ENCODE results near the gene BCS1L. TPM values are rescaled to one million over a fixed set of nuclear protein-coding genes. Genes with fewer than 3 reads are reported as not detected.

BCS1L gene
- total and polyA plus RNA-seq, 8 donors, result 2.3 to 77.3 (median 19.5) TPM

GRCh38 chr2:218631837-218632236, 27.6 kb upstream of the BCS1L start:
- H3K9me3 ChIP-seq, result no peaks in the 10 kb centered on the region
- H3K4me3 ChIP-seq, result no peak overlapping the region
- peaks cover 33 to 67% (median 43%) of the 10 kb centered on the region in 4 donors for H3K36me3 ChIP-seq
- TF ChIP-seq CTCF (IDR thresholded peaks at IDR 0.05) (no peak), POLR2AphosphoS5 (IDR thresholded peaks at IDR 0.05) (no peak), EP300 (IDR thresholded peaks at IDR 0.05) (no peak), POLR2A (IDR thresholded peaks at IDR 0.05) (no peak)
- H3K27me3 ChIP-seq, result no peaks in the 10 kb centered on the region
- intact Hi-C loops (cut with DNase I; ENCODE audit: low total_unique reads), result no loop called here
- no peaks in the 10 kb centered on the region for H3K4me1 ChIP-seq
- 27 to 48% (median 41%) methylated on average over 4 of the region's 4 CpGs for WGBS, 5 donors
- DNase-seq, result no peak
- H3K27ac ChIP-seq, result no peak overlapping the region

GRCh38 chr2:218635719-218636118, 23.8 kb upstream of the BCS1L start:
- no peak for DNase-seq
- no peaks in the 10 kb centered on the region for H3K4me1 ChIP-seq
- WGBS, 5 donors, result 88 to 96% (median 93%) methylated on average over 5 of the region's 5 CpGs
- no peak overlapping the region for H3K27ac ChIP-seq
- H3K27me3 ChIP-seq, result no peaks in the 10 kb centered on the region
- intact Hi-C loops (cut with DNase I; ENCODE audit: low total_unique reads), result no loop called here
- H3K4me3 ChIP-seq, result no peak overlapping the region
- no peak for TF ChIP-seq EP300 (IDR thresholded peaks at IDR 0.05)
- no peak for TF ChIP-seq POLR2A (IDR thresholded peaks at IDR 0.05)
- TF ChIP-seq POLR2AphosphoS5 (IDR thresholded peaks at IDR 0.05), result no peak
- TF ChIP-seq CTCF (IDR thresholded peaks at IDR 0.05), result no peak
- H3K36me3 ChIP-seq, result peaks cover 66 to 93% (median 82%) of the 10 kb centered on the region in 4 donors
- H3K9me3 ChIP-seq, result no peaks in the 10 kb centered on the region

- intact Hi-C loops (cut with DNase I; ENCODE audit: low total_unique reads), result no loop called here
- Histone ChIP-seq H3K27ac (no peak overlapping the region), H3K9me3 (no peaks in the 10 kb centered on the region), H3K36me3 (peaks cover 85 to 100% (median 99%) of the 10 kb centered on the region in 4 donors), H3K4me1 (no peaks in the 10 kb centered on the region), H3K4me3 (no peak overlapping the region), H3K27me3 (no peaks in the 10 kb centered on the region)
- TF ChIP-seq POLR2AphosphoS5 (IDR thresholded peaks at IDR 0.05) (no peak), POLR2A (IDR thresholded peaks at IDR 0.05) (no peak), CTCF (IDR thresholded peaks at IDR 0.05) (no peak), EP300 (IDR thresholded peaks at IDR 0.05) (no peak)
- DNase-seq, result no peak
- WGBS, 5 donors, result 96 to 99% (median 97%) methylated on average over 18 of the region's 18 CpGs
Measured at GRCh38 chr2:218638372-218638771, 21.1 kb upstream of the BCS1L start.

GRCh38 chr2:218642121-218642656, 17.3 kb upstream of the BCS1L start:
- no peaks in the 10 kb centered on the region for H3K27me3 ChIP-seq
- H3K36me3 ChIP-seq, result peaks cover 84 to 99% (median 98%) of the 10 kb centered on the region in 4 donors
- WGBS, 5 donors, result 88 to 94% (median 92%) methylated on average over 12 to 18 of the region's 18 CpGs
- TF ChIP-seq CTCF (IDR thresholded peaks at IDR 0.05) (no peak), POLR2A (IDR thresholded peaks at IDR 0.05) (no peak), EP300 (IDR thresholded peaks at IDR 0.05) (no peak), POLR2AphosphoS5 (IDR thresholded peaks at IDR 0.05) (no peak)
- intact Hi-C loops (cut with DNase I; ENCODE audit: low total_unique reads), result no loop called here
- no peak overlapping the region for H3K27ac ChIP-seq
- no peaks in the 10 kb centered on the region for H3K9me3 ChIP-seq
- no peak for DNase-seq
- no peak overlapping the region for H3K4me3 ChIP-seq
- no peaks in the 10 kb centered on the region for H3K4me1 ChIP-seq

Data from stomach (tissue), 9 donors.